GM19240 (cell line): ENCODE results near the gene SORCS3.

Experiments
- DNase-seq: peaks from one replicate; pipeline ENCODE4 v3.0.0; 2011; ENCODE audit warnings: low spot score; ENCODE audit not compliant: insufficient read length

Gene SORCS3

GRCh38 chr10:104834580-104834979 lies 193.5 kb downstream of the SORCS3 start:
- DNase-seq = no peak

- no peak for DNase-seq
Observed at GRCh38 chr10:104835422-104835821, 194.3 kb downstream of the SORCS3 start.

- DNase-seq = no peak
Observed at GRCh38 chr10:104842704-104843103, 201.6 kb downstream of the SORCS3 start.

- no peak for DNase-seq
Observed at GRCh38 chr10:104844073-104844472, 203.0 kb downstream of the SORCS3 start.

- DNase-seq = no peak
Observed at GRCh38 chr10:104850023-104850422, 208.9 kb downstream of the SORCS3 start.

- no peak for DNase-seq
Observed at GRCh38 chr10:104867966-104868598, 227.0 kb downstream of the SORCS3 start.

- DNase-seq = no peak
Observed at GRCh38 chr10:104872691-104873090, 231.6 kb downstream of the SORCS3 start.

GRCh38 chr10:104873161-104873560 lies 232.1 kb downstream of the SORCS3 start:
- DNase-seq = no peak

GRCh38 chr10:104875561-104875960 lies 234.5 kb downstream of the SORCS3 start:
- no peak for DNase-seq

GRCh38 chr10:104880624-104881398 lies 239.7 kb downstream of the SORCS3 start:
- DNase-seq = no peak

- no peak for DNase-seq
Observed at GRCh38 chr10:104881740-104882139, 240.7 kb downstream of the SORCS3 start.

GRCh38 chr10:104892879-104893617 lies 252.0 kb downstream of the SORCS3 start:
- DNase-seq = no peak

- no peak for DNase-seq
Observed at GRCh38 chr10:104893701-104894100, 252.6 kb downstream of the SORCS3 start.

- no peak for DNase-seq
Observed at GRCh38 chr10:104894681-104895080, 253.6 kb downstream of the SORCS3 start.

GRCh38 chr10:104895541-104895940 lies 254.5 kb downstream of the SORCS3 start:
- no peak for DNase-seq

- no peak for DNase-seq
Observed at GRCh38 chr10:104895981-104896380, 254.9 kb downstream of the SORCS3 start.

GRCh38 chr10:104897696-104898095 lies 256.6 kb downstream of the SORCS3 start:
- no peak for DNase-seq

GRCh38 chr10:104899779-104900178 lies 258.7 kb downstream of the SORCS3 start:
- no peak for DNase-seq

- no peak for DNase-seq
Observed at GRCh38 chr10:104903433-104903832, 262.3 kb downstream of the SORCS3 start.

GRCh38 chr10:104904753-104905323 lies 263.7 kb downstream of the SORCS3 start:
- no peak for DNase-seq

GRCh38 chr10:104906112-104906511 lies 265.0 kb downstream of the SORCS3 start:
- no peak for DNase-seq

GRCh38 chr10:104907521-104907920 lies 266.4 kb downstream of the SORCS3 start:
- DNase-seq = no peak
